ENCODE measurements around the gene ATRAID. TPM values are rescaled to one million over a fixed set of nuclear protein-coding genes. Genes with fewer than 3 reads are reported as not detected.

Gene ATRAID
- total RNA-seq, 3 donors from 2014 or later: 84.1 to 91.7 (median 85.1) TPM

- Mint-ChIP-seq H3K4me3 (no peak overlapping the region), H3K9me3 (no peaks in the 10 kb centered on the region), H3K4me1 (ENCODE audit: low read depth) (peaks cover 4% of the 10 kb centered on the region), H3K27me3 (ENCODE audit: low read depth) (peaks cover 5% of the 10 kb centered on the region), H3K36me3 (ENCODE audit: insufficient read depth) (peaks cover 22% of the 10 kb centered on the region)
- DNase-seq (no peak), ATAC-seq (no peak)
These were observed 33.3 kb downstream of the ATRAID start for GRCh38 chr2:27245116-27245515.

DNA sequence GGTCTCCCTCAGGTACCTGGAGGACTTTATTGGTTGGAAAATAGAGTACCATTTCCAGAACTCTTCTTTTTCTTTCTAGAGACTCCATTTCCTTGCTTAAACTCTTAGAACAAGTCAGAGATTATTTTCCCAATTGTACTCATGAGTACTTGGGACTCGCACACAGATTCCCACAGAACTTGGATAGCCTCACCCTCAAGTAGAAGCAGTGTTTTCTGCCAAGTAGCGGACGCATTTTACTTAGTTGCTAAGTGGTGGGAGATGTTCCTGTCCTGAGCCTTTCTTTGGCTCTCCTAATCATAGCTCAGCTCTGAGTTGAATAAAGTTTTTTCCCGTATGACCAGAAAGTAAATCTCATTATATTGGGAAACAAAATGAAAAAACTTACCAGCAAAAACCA lies 33.8 kb downstream of the ATRAID start:
- no peaks in the 10 kb centered on the region for H3K9me3 Mint-ChIP-seq
- ATAC-seq (no peak), DNase-seq (no peak)
- H3K36me3 Mint-ChIP-seq (ENCODE audit: insufficient read depth): peaks cover 17% of the 10 kb centered on the region
- H3K4me3 Mint-ChIP-seq: no peak overlapping the region
- H3K27me3 Mint-ChIP-seq (ENCODE audit: low read depth): peaks cover 6% of the 10 kb centered on the region
- peaks cover 4% of the 10 kb centered on the region for H3K4me1 Mint-ChIP-seq (ENCODE audit: low read depth)

GRCh38 chr2:27247893-27248292 lies 36.1 kb downstream of the ATRAID start:
- Mint-ChIP-seq H3K27me3 (ENCODE audit: low read depth) (peaks cover 18% of the 10 kb centered on the region), H3K4me1 (ENCODE audit: low read depth) (no peaks in the 10 kb centered on the region), H3K4me3 (no peak overlapping the region), H3K9me3 (no peaks in the 10 kb centered on the region), H3K36me3 (ENCODE audit: insufficient read depth) (peaks cover 3% of the 10 kb centered on the region)
- ATAC-seq (no peak), DNase-seq (no peak)

- ATAC-seq (no peak), DNase-seq (no peak)
- Mint-ChIP-seq H3K27me3 (ENCODE audit: low read depth) (peaks cover 21% of the 10 kb centered on the region), H3K36me3 (ENCODE audit: insufficient read depth) (no peaks in the 10 kb centered on the region), H3K9me3 (no peaks in the 10 kb centered on the region), H3K4me3 (no peak overlapping the region), H3K4me1 (ENCODE audit: low read depth) (no peaks in the 10 kb centered on the region)
These were observed 37.5 kb downstream of the ATRAID start for GRCh38 chr2:27249159-27249890.

DNA sequence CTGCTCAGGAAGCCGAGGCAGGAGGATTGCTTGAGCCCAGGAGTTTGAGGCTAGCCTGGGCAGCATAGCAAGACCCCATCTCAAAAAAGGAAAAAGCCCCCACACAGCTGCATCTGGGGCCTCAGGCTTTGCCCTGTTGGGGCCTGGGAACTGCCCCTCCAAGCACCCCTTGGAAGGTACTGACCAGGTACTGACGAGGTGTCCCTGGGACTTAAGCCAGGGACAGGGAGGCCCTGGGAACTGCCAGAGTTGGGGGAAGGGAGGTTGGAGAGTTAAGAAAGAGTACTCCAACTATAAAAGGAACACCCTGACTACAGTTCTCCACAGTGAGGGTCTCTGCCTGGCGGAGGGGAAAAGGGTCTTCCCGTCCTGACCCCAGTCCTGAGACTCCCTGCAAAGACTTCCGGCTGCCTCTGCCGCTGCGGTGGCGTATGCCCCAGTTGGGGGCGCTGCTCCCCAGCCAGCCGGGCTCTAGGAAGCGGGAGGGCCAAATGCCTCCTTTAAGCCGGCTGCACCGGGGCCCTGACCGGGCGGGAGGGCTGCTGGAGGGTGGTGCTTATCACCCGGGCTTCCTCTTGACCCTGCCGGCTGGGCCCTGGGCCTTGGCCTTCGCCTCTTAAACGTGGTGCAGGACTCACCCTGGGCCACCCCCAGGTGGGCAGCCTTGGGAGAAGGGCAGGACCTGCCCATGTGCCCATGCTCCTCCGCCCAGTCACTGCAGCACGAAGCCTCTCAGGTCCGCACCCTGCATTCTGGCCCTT lies 38.2 kb downstream of the ATRAID start:
- DNase-seq (peak; percentile 27), ATAC-seq (peak; percentile 76)
- H3K4me3 Mint-ChIP-seq: no peak overlapping the region
- peaks cover 28% of the 10 kb centered on the region for H3K27me3 Mint-ChIP-seq (ENCODE audit: low read depth)
- H3K9me3 Mint-ChIP-seq: no peaks in the 10 kb centered on the region
- H3K4me1 Mint-ChIP-seq (ENCODE audit: low read depth): no peaks in the 10 kb centered on the region
- no peaks in the 10 kb centered on the region for H3K36me3 Mint-ChIP-seq (ENCODE audit: insufficient read depth)

DNA sequence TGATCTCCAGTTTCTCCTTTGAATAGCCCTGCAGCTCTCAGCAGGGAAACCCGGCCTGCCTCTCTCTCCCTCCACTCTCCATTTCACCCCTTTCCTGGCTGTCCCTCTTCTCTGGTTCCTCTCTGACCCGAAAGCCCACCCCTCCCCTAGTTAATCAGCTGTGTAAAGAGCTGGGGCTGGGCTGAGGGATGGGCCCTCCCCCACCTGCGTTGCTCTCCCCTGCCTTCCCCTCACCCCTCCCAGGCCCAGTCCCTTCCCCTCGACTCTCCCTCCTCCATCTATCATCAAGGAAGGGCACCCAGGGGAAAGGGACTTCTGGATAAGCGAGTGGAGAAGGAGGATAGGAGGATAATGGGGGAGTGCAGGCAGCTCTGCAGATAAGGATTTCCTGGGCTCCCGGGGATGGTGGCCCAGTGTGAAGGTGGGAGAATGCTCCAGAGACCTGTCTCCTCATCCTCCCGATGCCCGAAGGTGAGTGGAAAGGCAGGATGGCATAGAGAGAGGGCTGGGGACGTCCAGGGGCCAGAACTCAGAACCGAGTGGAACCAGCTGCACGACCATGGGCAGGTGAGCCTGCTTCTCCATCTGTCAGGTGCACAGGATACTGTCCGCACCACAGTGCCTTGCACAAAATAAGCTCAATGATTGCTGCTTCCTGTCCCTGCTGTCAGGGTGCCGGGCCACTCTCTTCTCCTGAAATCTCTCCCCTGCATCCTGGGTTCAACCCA lies 39.0 kb downstream of the ATRAID start:
- no peaks in the 10 kb centered on the region for H3K9me3 Mint-ChIP-seq
- no peaks in the 10 kb centered on the region for H3K4me1 Mint-ChIP-seq (ENCODE audit: low read depth)
- peaks cover 33% of the 10 kb centered on the region for H3K27me3 Mint-ChIP-seq (ENCODE audit: low read depth)

GRCh38 chr2:27251766-27252165 lies 39.9 kb downstream of the ATRAID start:
- H3K27me3 Mint-ChIP-seq (ENCODE audit: low read depth): peaks cover 43% of the 10 kb centered on the region
- ATAC-seq: no peak
- H3K9me3 Mint-ChIP-seq: no peaks in the 10 kb centered on the region
- no peaks in the 10 kb centered on the region for H3K36me3 Mint-ChIP-seq (ENCODE audit: insufficient read depth)
- H3K4me3 Mint-ChIP-seq: no peak overlapping the region
- no peaks in the 10 kb centered on the region for H3K4me1 Mint-ChIP-seq (ENCODE audit: low read depth)
- DNase-seq: no peak

More for the DNA sequence above, 39.0 kb downstream of the ATRAID start:
- no peak for ATAC-seq
- no peak for DNase-seq
- Mint-ChIP-seq H3K4me3 (no peak overlapping the region), H3K36me3 (ENCODE audit: insufficient read depth) (no peaks in the 10 kb centered on the region)

DNA sequence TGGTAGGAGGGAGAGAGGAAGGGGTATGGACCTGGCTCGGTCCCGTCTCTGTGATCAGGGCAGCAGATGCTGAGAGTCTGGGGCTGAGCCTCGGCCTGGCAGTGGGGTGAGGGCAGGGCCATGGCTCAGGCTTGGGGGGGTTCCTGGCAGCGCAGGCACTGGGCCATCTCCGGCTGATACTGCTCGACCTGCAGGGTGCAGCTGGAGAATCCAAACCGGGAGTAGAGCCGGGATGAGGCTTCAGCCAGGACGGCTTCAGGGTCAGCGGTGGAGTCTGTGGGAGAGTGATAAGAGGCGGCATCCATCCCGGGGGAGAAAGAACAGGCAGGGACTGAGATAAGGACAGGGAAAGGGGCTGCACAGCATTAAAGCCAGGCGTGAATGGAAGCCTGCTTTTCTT lies 43.3 kb downstream of the ATRAID start:
- Mint-ChIP-seq H3K4me3 (no peak overlapping the region), H3K9me3 (no peaks in the 10 kb centered on the region), H3K4me1 (ENCODE audit: low read depth) (no peaks in the 10 kb centered on the region), H3K36me3 (ENCODE audit: insufficient read depth) (no peaks in the 10 kb centered on the region), H3K27me3 (ENCODE audit: low read depth) (peaks cover 65% of the 10 kb centered on the region)
- DNase-seq (no peak), ATAC-seq (no peak)

DNA sequence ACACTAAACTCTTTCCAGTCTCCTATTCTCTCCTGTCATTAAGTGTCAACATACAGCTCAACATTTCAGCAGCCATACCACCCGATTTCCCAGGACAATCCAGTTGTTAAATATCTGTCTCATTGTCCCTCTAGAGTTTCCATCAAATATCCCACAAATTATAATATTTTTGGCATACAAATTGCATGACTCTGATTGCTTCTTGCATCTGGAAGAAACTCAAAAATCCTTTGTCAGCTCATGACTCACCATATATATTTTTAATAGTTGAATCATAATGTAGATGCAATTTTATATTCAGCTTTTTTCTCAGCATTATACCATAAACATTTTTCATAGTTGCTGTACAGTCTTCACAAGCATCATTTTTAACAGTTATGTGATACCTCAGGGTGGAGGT lies 43.8 kb downstream of the ATRAID start:
- H3K36me3 Mint-ChIP-seq (ENCODE audit: insufficient read depth): no peaks in the 10 kb centered on the region
- peaks cover 69% of the 10 kb centered on the region for H3K27me3 Mint-ChIP-seq (ENCODE audit: low read depth)
- no peak for DNase-seq
- no peak overlapping the region for H3K4me3 Mint-ChIP-seq
- H3K9me3 Mint-ChIP-seq: no peaks in the 10 kb centered on the region
- no peaks in the 10 kb centered on the region for H3K4me1 Mint-ChIP-seq (ENCODE audit: low read depth)
- ATAC-seq: no peak

- H3K9me3 Mint-ChIP-seq: no peaks in the 10 kb centered on the region
- no peak for DNase-seq
- no peak for ATAC-seq
- H3K4me1 Mint-ChIP-seq (ENCODE audit: low read depth): peaks cover 12% of the 10 kb centered on the region
- H3K27me3 Mint-ChIP-seq (ENCODE audit: low read depth): peaks cover 73% of the 10 kb centered on the region
- no peak overlapping the region for H3K4me3 Mint-ChIP-seq
- no peaks in the 10 kb centered on the region for H3K36me3 Mint-ChIP-seq (ENCODE audit: insufficient read depth)
These were observed 45.1 kb downstream of the ATRAID start for GRCh38 chr2:27256855-27257454.

DNA sequence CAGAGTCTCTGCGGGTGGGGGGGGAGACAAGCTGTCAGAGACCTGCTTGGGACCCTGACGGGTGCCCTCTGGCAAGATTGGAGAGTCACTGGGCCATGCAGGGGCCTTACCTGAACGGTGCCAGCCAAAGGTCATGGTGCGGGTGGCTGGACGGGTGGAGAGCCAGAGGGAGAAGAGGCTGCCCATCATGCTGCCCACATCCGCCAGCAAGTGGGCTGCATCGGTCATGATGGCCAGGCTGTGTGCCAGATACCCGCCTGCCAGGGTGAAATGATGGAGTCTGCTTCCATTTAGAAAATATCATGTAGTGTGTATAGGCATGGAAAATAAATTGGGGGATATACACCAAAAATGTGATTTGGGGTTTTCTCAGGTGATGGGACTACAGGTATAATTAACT lies 46.2 kb downstream of the ATRAID start:
- Mint-ChIP-seq H3K9me3 (no peaks in the 10 kb centered on the region), H3K36me3 (ENCODE audit: insufficient read depth) (no peaks in the 10 kb centered on the region), H3K4me3 (no peak overlapping the region), H3K27me3 (ENCODE audit: low read depth) (peaks cover 69% of the 10 kb centered on the region), H3K4me1 (ENCODE audit: low read depth) (peaks cover 13% of the 10 kb centered on the region)
- DNase-seq: no peak
- no peak for ATAC-seq

- H3K4me3 Mint-ChIP-seq: peak overlapping the region; percentile 53
- no peak for DNase-seq
- no peak for ATAC-seq
- peaks cover 33% of the 10 kb centered on the region for H3K4me1 Mint-ChIP-seq (ENCODE audit: low read depth)
- H3K9me3 Mint-ChIP-seq: no peaks in the 10 kb centered on the region
- H3K27me3 Mint-ChIP-seq (ENCODE audit: low read depth): peaks cover 71% of the 10 kb centered on the region
- no peaks in the 10 kb centered on the region for H3K36me3 Mint-ChIP-seq (ENCODE audit: insufficient read depth)
These were observed 49.5 kb downstream of the ATRAID start for GRCh38 chr2:27261241-27261925.

GRCh38 chr2:27261926-27262298 lies 50.1 kb downstream of the ATRAID start:
- H3K27me3 Mint-ChIP-seq (ENCODE audit: low read depth): peaks cover 65% of the 10 kb centered on the region
- ATAC-seq: no peak

More at GRCh38 chr2:27261926-27262298, 50.1 kb downstream of the ATRAID start:
- no peaks in the 10 kb centered on the region for H3K36me3 Mint-ChIP-seq (ENCODE audit: insufficient read depth)
- peak overlapping the region; percentile 53 for H3K4me3 Mint-ChIP-seq
- H3K4me1 Mint-ChIP-seq (ENCODE audit: low read depth): peaks cover 33% of the 10 kb centered on the region
- no peaks in the 10 kb centered on the region for H3K9me3 Mint-ChIP-seq
- DNase-seq: no peak

Measured in activated T-cell treated with anti-CD3 and anti-CD28 coated beads, Interleukin-2, amount 50 U/mL, for 4 hours (primary cell).